Glomerular visceral epithelial cell (primary cell): ENCODE data around the gene NACAD.

ENCODE experiments used
- DNase-seq: peaks from one replicate; pipeline ENCODE4 v3.0.0-alpha.2; 2016; ENCODE audit errors: extremely low spot score

Gene NACAD

DNA sequence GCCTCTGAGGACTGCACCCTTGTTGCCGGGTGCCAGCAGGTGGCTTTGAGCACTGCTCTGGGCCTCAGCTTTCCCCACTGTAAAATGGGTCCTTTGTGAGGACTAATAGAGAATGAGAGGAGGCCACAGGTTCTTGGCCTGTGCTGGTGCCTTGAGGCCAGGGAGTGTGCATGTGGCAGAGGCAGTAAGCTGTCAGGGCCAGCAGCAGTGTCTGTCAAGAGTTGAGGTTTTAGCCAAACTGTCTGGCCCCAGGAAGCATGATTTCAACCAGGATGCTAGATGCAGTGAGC is 13.5 kb downstream of the NACAD start:
- no peak for DNase-seq

DNA sequence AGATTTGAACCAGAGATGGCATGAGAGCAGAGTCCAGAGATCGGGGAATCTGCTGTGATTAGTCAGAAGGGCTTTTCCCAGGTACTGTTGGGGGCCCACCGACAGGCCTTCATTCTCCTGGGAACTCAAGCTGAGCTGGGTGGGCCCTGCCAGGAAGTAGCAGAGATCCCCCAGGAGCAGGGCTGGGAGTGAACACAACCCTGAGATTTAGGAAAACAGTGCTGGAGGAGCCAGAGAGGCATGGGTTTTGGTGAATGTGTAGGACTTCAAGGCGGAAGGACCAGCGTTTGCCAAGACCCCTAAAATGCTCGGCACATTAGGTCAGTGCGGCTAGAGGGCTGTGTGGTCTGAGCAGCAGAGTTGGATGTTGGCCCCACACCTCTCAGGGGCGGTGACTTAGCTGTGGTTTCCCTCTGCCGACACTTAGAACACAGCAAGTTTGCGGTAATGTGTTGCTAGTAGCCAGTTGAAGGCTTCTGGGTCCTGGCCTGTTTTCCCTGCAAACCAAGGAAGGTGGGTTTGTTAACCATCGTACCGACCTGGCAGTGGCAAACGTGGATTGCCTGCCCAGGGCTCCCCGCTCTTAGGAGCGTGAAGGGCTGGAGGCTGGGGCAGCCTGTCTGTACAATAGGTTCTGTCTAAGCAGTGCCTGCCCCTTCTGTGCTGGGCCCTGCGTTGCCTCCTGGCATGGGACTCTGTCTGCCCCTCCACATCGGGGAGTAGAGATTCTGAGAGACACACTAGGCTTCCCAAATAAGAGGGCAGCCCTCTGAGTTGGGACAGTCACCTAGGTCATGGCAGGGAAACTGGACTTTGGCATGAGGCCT is 14.0 kb downstream of the NACAD start:
- DNase-seq: no peak

DNA sequence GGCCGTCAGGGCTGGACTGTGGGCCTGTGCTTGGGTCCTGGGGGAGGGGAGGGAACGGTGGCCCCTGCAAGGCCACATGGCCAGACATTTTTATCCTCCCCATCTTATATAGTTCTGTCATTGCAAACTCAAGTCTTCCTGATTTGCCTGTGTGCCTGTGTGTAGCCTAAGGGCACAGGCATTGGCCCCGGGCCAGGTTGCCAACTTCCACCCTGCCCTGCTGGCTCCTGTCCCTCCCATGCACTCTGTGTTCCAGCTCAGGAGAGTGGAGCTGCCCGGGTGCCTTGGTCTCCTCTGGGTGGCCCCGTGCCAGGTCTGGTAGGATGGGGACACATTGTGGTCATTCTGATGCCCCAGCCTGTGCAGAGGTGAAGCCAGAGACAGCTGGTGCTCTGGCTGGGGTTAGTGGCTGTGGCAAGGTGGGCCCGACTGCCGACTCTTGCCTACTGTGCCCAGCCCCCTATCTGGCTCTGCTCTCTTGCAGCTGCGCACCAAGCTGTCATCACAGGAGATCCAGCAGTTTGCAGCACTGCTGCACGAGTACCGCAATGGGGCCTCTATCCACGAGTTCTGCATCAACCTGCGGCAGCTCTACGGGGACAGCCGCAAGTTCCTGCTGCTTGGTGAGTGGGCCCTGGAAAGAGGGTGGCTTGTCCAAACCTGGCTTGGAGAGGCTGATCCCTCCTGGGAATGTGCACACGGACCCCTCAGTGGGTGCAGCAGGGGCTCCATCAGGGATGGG is 14.8 kb downstream of the NACAD start:
- DNase-seq: no peak

DNA sequence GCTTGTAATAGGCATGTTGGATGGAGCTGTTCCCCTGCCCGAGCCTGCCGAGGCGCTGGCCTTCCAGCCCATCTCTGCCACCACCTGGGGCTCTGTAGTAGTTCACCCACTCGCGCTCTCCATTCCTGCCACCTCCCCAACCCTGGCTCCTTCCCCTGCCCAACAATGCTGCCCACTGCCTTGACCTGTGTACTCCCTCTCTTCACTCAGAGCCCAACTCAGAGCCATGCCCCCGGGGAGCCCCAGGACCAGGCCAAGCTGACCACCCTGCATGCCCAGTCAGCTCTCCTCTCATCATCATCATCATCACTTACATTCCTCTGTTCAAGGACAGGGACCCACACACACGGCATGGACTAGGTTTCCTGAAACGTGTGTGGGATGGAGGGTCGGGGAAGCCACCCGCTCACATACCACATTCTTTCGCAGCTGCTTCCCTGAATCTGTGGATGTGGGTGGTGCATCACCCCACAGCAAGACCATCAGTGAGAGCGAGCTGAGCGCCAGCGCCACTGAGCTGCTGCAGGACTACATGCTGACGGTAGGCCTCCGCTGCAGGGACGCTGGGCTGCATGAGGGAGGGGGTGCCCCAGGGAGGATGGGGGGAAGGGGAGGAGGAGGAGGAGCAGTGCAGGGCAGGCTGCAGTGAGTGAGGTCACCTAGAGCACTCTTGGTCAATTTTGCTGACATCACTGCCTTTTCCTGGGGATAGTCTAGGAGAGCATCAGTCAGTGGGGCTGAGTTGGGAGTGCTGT is 15.6 kb downstream of the NACAD start:
- DNase-seq: no peak

DNA sequence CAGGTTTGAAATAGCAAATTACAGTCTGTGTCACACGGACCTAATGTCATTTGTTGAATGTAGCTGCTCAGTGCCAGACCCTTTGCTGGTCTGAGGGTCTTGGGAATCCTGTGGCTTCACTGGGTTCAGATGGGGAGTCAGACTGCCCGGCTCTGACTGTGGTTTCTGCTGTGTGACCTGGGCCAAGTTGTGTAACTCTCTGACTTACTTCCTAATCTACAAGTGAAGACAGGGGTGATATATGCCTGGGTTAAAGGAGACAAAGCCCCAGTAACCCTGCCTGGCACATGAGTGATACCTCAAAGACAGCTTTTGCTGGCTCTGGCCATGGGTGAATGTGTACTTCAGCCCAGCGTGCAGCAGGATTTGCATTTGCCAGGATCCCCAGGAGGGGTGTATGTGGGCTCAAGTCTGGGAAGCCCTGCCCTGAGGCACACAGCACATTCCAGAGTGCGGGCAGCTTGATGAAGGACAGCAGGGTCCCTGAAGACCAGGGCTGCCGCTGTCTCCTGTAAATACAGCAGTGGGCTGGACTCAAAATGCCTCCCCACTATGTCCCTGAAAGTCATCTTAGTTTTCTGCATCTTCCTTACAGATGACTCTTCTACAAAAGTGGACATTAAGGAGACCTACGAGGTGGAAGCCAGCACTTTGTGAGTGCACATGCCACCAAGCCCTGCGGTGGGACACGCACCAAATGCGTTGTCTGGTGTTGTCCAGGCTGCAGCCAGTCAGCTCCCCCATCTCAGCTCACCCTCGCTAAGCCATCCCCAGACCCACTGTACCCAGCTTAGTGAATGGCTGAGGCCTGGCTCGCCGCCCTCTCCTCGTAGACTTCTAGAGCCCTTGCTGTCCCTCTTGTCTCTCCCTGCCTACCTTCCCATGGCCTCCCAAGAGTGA is 16.4 kb downstream of the NACAD start:
- no peak for DNase-seq

DNA sequence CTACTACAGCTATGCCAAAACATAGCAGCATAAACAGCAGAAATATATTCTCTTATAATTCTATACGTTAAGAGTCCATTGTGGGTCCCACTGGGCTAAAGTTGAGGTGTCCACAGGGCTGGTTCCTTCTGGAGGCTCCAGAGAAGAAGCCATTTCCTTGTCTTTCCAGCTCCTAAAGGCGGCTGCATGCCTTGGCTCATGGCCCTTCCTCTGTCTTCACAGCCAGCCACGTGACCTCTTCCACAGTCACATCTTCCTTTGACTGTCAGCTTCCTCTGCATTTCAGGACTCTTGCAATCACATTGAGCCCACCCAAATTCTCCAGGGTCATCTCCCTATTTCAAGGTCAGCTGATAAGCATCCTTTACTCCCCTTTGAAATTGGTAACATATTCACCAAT is 17.2 kb downstream of the NACAD start:
- DNase-seq: no peak

DNA sequence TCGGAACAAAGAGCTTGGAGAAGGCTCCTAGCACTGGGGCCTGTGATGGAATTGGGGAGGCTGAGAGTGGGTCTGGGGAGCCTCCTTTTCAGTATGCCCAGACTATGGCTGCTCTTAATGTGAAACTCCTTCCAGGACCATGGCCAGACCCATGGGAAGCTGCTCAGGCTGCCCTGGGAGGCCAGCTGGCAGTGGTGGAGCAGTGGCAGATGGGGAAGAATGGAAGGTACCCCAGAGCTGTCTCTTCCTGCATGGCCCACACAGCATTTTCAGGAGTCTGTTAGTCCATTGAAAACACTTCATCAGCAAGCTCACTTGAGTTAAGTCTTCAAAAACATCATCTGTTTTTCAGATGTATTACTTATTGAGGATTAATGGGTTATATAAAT is 18.5 kb downstream of the NACAD start:
- DNase-seq: no peak

DNA sequence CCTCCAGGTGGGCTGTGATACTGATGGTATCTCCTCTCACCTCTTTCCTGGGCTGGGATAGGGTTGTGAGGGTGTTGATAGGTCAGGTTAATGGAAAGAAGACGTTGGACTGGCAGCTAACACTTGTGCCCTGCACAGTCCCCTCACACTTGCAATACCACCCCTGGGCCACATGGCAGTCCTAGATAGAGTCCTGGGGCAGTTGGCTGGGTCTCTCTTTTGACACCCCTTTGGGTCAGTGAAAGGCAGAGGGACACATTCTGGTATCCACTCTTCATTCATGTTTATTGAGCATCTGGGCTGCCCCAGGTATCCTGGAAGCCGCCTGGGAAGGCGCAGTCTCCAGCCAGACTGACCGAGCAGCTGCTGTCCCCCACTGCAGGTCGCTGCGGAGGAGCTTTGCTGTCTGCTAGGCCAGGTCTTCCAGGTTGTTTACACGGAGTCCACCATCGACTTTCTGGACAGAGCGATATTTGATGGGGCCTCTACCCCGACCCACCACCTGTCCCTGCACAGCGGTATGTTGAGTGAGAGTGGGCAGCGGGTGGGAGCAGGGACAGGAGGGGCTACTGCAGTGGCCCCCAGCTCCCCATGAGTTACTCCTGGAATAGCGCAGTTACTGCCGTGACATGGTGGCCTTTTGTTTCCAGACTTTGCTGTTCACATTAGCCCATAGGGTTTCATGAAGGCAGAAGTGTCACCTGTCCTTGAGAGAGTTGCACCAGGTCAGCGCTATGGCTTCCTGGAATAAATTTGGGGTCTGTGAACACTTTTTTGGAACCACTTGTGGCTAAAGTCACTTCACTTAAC is 19.1 kb downstream of the NACAD start:
- DNase-seq: no peak

DNA sequence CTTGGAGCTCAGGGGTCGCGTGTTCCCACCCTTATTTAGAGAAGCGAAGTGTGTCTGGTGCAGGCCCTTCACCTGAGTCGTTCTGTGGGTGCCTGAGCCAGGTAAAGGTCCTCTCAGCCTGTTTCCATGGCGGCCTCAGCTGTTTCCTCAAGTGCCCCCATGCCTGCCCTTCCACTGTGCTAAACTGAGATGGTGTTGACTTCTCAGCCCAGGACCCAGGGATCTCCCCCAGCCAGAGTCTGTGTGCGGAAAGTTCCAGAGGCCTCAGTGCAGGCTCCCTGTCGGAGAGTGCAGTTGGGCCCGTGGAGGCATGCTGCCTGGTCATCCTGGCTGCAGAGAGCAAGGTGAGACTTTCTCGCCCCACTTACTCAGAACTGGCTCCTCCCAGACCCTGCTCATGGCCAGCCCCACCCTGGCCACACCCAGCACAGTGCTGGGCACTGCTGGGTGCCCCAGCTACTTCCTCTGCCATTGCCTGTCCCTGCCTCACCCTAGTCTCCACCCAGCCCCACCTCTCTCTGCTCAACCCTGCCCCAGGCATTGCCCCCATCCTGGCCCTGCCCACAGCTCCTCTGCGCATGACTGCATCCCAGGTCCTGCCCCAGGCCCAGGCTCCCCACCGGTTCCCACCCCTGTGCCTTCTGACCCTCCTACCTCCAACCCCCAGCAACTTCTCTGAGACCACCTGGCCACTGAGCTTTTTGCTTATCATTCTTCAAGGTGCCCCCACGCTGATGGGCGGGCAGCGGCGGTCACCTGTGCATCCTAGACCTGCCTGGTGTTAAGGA is 20.3 kb downstream of the NACAD start:
- no peak for DNase-seq

DNA sequence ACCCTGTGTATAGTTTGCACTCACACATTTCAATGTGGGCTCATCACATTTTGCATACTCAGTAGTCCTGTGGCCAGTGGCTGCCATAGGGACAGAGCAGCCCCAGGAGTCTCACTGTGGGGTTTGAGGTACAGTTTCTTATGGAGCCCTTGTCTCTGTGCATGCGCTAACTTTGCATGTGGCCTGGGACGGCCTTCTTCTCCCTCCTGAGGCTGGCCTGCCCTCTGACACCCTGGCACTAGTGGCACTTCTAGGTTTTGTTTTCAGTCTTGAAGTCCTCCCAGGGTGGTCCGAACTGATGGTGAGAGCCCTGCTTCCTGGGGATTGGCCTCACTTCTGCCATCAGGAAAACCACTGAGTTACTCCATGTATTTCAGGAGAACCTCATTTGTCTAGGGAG is 21.2 kb downstream of the NACAD start:
- no peak for DNase-seq

DNA sequence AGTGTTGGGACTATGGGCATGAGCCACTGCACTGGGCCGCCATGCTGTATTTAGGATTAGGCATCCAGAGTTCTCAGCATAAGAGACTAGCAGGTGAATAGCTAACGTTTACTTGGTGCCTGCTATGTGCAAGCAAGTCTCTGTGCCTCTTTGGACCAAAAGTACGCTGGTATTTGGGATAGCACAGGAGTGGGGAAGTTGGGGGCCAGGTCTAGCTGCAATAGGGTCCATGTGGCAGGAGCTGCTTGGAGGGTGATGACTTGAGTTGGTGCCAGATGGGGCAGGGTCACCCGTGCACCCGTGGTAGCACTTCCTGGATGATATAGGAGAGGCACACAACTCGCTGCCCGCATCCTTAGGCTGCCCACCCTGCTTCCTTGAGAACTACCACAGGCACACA is 22.4 kb downstream of the NACAD start:
- DNase-seq: no peak

DNA sequence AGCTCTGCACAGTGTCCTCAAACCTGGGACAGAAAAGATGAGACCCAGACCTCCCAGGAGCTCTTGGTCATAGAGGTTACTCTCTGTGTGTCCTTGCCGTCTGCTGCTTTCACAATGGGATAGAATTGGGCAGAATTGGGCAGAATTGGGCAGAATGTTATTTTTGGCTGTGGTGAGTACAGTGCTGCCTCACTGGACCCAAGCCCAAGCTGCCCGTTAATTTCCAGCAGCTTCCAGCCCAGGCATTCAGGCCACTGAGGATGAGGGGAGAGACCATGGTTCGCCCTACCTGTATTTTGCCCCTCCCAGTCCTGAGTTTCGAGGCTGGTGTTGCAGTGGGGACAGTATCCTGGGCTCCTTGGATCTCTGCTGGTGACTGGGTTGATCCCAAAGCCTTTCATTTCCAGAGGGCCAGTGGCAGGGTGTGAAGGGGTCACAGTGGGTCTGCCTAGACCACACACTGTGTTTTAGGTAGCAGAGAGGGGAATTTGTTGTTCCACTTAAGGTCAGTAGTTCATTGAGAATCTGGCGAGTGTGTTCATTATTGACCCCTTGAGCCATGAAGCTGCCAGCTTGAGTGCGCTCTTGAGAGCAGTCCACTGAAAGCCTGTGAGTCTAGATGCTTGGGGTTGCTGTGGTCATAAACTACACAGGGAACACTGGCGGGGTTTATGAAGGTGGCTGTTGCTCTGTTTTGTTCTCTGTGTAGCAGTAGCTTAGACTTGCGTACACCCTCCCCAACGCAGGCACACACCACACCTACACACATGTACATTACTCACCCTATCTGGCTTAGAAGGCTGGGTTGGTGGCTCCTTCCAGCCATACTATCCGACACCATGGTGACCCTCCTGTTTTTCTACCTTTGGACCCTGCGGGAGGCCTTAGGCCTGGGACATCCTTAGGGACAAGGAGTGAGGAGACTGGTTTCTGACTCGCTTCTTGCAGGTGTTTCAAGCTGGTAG is 23.5 kb downstream of the NACAD start:
- DNase-seq: no peak

DNA sequence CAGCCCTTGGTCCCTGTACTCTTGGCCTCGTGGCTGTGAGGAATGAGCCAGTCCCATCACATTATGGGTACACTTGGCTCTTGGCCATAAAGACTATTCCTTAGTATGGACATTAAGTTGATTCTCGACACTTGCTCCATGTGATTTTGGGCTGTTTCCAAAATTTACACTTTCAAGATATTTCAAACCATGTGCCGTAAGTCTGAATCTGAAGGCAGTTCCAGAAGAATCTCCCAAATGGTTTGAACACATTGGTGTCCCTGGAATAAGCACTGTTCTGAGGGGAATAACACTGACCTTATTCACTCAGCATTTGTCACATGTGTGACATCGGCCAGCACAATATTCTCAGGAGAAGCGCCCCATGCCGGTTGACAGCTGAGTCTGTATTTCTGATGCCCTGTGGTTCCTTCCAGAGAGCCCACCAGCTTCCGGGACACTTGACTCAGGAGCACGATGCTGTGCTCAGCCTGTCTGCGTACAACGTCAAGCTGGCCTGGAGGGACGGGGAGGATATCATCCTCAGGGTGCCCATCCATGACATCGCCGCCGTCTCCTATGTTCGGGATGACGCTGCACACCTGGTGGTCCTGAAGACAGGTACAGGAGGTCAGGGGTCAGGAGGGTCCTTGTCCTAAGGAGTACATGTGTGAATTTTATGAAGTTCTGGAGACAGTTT is 24.6 kb downstream of the NACAD start:
- no peak for DNase-seq

DNA sequence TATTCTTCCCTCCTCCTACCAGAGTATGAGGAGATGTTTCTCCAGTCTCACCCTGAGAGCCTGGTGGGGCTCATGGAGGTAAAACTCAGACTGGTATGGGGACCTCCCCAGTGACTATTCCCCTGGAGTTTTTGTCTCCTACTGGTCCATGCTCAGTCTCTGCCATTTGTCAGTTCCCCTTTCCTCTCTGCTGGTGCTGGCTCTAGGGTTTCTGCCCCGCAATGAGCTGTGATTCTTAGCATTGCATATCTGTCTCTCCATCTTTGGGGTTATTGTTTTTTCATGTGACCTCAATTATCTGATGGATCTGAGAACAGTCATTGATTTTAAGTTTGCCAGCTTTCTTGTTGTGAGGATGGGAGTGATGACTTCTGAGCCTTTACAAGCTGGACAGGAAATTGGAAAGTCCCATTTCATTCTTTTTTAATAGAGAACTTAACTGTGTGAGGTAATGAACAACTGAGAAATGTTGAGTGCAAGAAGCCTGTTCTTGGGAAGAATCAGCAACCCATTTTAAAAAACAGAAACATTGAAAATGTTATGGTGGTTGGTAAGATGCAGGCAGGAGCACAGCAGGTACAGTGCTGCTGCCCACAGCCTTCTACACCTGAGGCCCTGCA is 26.9 kb downstream of the NACAD start:
- DNase-seq: no peak

DNA sequence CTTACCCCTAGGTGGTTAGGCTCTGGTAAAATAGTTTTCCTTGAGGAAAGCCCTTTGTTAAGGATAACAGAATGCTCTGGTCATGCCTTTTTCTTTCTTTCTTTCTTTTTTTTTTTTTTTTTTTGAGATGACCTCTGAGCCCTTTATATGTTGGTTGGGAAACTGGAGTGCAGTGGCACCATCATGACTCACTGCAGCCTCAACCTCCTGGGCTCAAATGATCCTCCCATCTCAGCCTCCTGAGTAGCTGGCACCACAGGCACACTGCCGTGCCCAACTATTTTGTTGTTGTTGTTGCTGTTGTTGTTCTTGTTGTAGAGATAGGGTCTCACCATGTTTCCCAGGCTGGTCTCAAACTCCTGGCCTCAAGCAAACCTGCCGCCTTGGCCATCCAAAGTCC is 27.4 kb downstream of the NACAD start:
- DNase-seq: no peak

DNA sequence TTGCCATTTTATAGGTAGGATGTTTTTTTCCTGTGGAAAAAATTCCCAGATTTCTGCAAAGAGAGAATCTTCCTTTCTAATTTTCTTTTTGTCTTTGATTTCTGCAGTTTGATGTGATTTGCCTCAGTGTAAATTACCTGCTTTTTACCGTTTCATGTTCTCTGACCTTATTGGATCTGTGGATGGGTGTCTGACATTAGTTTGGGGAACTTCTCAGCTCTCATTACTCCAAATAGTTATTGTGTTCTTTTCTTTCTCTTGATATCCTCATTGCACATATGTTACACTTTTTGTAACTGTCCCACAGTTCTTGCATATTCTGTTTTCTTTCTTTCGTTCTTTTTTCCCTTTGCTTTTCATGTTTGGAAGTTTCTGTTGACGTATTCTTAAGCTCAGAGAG is 28.5 kb downstream of the NACAD start:
- no peak for DNase-seq

DNA sequence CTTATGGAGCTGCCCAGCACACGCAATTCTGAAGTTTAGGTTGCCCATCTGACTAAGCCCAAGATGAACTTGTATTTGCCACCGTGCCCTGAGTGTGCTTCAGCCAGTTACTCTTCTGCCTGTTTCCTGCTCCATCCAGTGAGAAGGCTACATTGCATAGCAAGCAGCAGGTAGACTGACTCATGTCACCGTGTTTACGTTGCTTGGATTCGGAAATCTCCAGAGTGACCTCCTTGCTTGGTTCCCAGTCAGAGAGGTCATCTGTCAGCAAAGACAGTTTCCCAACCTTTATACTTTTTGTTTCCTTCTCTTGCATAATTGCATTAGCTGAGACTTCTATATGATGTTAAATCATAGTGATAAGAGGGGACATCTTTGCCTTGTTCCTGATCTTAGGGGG is 30.9 kb downstream of the NACAD start:
- no peak for DNase-seq
